Ishikawa (cell line): ENCODE measurements around the gene HOXC9.

Experiments used
- CEBPB ChIP-seq: IDR thresholded peaks from 2 replicates; pipeline ENCODE4 v1.6.1; 2012
- CREB1 ChIP-seq: IDR thresholded peaks from 2 replicates; pipeline ENCODE4 v1.6.1; 2012; ENCODE audit warnings: low read depth
- EGR1 ChIP-seq: IDR thresholded peaks from 2 replicates; pipeline ENCODE4 v1.6.1; 2012
- EP300 ChIP-seq: IDR thresholded peaks from 2 replicates; pipeline ENCODE4 v1.6.1; 2012; ENCODE audit warnings: borderline replicate concordance
- FOXM1 ChIP-seq: IDR thresholded peaks from 2 replicates; pipeline ENCODE4 v1.6.1; 2012; ENCODE audit warnings: low read depth, borderline replicate concordance
- MAX ChIP-seq: IDR thresholded peaks from 2 replicates; pipeline ENCODE4 v1.6.1; 2012
- NFIC ChIP-seq: IDR thresholded peaks from 2 replicates; pipeline ENCODE4 v1.6.1; 2012
- RAD21 ChIP-seq: IDR thresholded peaks from 2 replicates; pipeline ENCODE4 v1.6.1; 2012; ENCODE audit warnings: low read depth
- TAF1 ChIP-seq: IDR thresholded peaks from 2 replicates; pipeline ENCODE4 v1.6.1; 2012; ENCODE audit warnings: low read depth, mild to moderate bottlenecking
- TCF12 ChIP-seq: IDR thresholded peaks from 2 replicates; pipeline ENCODE4 v1.6.1; 2012; ENCODE audit warnings: low read depth
- TEAD4 ChIP-seq: IDR thresholded peaks from 2 replicates; pipeline ENCODE4 v1.6.1; 2012
- YY1 ChIP-seq: IDR thresholded peaks from 2 replicates; pipeline ENCODE4 v1.6.1; 2012; ENCODE audit warnings: low read depth
- ZBTB7A ChIP-seq: IDR thresholded peaks from 2 replicates; pipeline ENCODE4 v1.6.1; 2012; ENCODE audit warnings: low read depth
- TF ChIP-seq, protein P1 (sequence below): IDR thresholded peaks from 2 replicates; pipeline ENCODE4 v1.6.1; 2012
- TF ChIP-seq, protein P2 (sequence below): IDR thresholded peaks from 2 replicates; pipeline ENCODE4 v1.6.1; 2012; ENCODE audit warnings: low read depth, mild to moderate bottlenecking

The HOXC9 gene

GRCh38 chr12:54033106-54033979 is 33.4 kb downstream of the HOXC9 start:
- no peak for TF ChIP-seq NFIC
- TF ChIP-seq FOXM1 = no peak
- TF ChIP-seq TEAD4 = no peak
- TF ChIP-seq, protein P1, sequence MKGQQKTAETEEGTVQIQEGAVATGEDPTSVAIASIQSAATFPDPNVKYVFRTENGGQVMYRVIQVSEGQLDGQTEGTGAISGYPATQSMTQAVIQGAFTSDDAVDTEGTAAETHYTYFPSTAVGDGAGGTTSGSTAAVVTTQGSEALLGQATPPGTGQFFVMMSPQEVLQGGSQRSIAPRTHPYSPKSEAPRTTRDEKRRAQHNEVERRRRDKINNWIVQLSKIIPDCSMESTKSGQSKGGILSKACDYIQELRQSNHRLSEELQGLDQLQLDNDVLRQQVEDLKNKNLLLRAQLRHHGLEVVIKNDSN = no peak
- no peak for TF ChIP-seq MAX
- TF ChIP-seq EP300 = no peak
- TF ChIP-seq EGR1 = no peak
- TF ChIP-seq RAD21 = no peak
- TF ChIP-seq CEBPB = no peak
- no peak for TF ChIP-seq TCF12
- TF ChIP-seq ZBTB7A = no peak
- no peak for TF ChIP-seq CREB1
- TF ChIP-seq, protein P2, sequence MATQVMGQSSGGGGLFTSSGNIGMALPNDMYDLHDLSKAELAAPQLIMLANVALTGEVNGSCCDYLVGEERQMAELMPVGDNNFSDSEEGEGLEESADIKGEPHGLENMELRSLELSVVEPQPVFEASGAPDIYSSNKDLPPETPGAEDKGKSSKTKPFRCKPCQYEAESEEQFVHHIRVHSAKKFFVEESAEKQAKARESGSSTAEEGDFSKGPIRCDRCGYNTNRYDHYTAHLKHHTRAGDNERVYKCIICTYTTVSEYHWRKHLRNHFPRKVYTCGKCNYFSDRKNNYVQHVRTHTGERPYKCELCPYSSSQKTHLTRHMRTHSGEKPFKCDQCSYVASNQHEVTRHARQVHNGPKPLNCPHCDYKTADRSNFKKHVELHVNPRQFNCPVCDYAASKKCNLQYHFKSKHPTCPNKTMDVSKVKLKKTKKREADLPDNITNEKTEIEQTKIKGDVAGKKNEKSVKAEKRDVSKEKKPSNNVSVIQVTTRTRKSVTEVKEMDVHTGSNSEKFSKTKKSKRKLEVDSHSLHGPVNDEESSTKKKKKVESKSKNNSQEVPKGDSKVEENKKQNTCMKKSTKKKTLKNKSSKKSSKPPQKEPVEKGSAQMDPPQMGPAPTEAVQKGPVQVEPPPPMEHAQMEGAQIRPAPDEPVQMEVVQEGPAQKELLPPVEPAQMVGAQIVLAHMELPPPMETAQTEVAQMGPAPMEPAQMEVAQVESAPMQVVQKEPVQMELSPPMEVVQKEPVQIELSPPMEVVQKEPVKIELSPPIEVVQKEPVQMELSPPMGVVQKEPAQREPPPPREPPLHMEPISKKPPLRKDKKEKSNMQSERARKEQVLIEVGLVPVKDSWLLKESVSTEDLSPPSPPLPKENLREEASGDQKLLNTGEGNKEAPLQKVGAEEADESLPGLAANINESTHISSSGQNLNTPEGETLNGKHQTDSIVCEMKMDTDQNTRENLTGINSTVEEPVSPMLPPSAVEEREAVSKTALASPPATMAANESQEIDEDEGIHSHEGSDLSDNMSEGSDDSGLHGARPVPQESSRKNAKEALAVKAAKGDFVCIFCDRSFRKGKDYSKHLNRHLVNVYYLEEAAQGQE = no peak
- no peak for TF ChIP-seq TAF1
- no peak for TF ChIP-seq YY1

DNA sequence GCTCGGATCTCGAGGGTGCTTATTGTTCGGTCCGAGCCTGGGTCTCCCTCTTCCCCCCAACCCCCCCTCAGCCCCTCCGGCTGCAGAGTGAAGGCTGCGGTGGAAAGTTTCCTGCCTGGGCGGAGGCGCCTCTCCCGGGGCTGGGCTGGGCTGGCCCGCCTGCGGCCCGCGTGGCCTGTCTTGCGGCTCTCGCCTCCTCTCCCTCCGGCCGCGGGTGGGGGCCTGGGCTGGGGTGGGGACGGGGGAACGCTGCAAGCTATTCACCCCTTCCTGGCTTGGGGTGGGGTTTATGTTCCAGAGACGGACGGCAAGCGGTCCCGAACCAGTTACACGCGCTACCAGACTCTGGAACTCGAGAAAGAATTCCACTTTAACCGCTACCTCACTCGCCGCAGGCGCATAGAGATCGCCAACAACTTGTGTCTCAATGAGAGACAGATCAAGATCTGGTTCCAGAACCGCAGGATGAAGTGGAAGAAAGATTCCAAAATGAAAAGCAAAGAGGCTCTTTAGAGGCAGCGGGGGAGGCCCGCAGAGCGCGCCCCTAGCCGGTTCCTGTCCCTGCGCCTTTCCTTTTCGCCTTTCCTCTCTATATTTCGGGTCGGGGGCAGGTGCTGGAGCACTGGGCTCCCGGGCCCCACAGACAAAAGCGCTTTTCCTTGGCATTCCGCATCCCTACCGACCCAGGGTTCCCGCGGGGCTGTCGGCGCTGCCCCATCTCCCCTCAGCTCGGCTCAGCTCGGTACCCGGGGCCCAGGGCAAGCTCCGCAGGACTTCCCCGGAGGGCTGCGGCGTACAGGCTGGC is 34.2 kb downstream of the HOXC9 start:
- TF ChIP-seq TAF1 (no peak), EP300 (no peak), CEBPB (no peak), FOXM1 (no peak), CREB1 (no peak)
- TF ChIP-seq, protein P2 = no peak

- TF ChIP-seq TCF12 (no peak), NFIC (no peak), RAD21 (no peak), EGR1 (no peak), FOXM1 (no peak)
These were observed 34.9 kb downstream of the HOXC9 start for GRCh38 chr12:54034785-54035310.

DNA sequence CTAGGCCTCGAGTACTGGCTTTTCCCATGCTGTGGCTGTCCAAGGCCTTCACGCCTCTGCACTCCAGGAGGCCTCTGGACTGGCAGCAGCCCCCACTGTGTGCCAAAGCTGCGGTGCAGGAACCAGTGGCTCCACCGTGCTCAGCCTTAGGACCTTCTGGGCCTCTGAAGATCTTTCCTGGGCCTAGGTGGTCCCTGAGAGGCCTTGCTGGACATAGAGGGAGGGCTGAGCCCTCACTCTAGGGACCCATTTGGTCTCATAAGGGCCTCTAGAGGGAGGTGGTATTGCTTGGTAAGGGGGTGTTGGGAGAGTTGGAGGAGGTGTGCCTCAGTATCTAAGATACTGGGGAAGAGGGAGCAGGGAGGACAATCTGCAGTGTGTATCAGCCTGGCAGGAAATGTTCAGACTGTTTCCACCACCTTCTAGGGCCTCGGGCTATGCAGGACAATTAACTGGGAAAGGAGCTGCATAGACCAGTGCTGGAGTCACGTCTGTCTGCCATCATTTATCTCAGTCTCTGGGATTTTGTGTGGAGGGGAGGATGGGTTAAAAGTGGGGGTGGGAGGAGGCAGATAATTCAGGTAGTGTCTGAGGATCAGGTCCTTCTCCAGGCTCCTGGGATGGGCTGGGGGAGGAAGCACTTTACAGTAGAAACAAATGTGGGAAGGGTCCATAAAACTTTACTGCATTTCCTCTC is 35.8 kb downstream of the HOXC9 start:
- TF ChIP-seq, protein P1 = no peak
- TF ChIP-seq MAX (no peak), EP300 (no peak), YY1 (no peak), EGR1 (no peak), TCF12 (no peak), RAD21 (no peak), ZBTB7A (no peak), CEBPB (no peak), CREB1 (no peak)

DNA sequence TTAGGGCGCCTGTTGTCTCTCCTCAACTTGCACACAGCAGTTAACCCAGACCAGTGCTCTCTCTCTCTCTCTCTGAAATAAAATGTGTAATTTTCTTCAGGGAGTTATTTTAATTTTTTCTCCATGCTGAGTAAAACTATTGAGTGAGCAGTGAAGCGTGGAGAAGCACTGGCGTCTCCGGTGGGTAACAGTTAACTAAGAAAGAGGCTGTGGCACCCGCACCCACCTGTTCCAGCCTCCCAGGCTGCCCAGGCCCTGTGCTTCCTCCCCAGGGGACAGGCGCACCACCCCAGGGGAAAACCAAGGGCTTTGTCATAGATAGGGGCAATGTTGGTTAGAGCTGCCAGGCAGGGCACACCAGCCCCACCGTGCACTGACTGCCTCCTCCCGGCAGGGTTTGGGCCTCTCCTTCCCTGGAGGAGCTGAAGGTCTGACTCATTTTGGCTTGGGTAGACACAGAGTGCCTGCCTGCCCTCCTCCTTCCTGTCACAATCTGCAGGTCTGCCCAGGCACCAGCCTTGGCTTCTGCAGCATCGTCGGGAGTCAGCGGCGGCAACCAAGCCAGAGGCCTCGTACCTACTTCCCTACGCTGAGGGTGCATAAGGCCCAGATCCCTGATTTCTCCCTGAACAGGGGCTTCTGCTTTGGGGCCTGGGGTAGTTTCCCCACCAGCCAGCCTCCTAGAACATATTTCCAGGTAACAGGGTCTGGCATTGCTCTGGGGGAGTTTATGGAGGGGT is 36.8 kb downstream of the HOXC9 start:
- TF ChIP-seq EP300 (no peak), CEBPB (no peak), EGR1 (no peak), NFIC (no peak), CREB1 (no peak), FOXM1 (no peak), RAD21 (no peak), ZBTB7A (no peak), MAX (no peak), YY1 (no peak), TEAD4 (no peak), TCF12 (no peak)
- TF ChIP-seq, protein P2 = no peak
